ENCODE measurements around the gene TBX1. TPM values are rescaled to one million over a fixed set of nuclear protein-coding genes. Genes with fewer than 3 reads are reported as not detected.

Gene TBX1
- total and polyA plus RNA-seq, 2 of the 8 experiments (the other 6 are each of a cell fraction or from before 2014, with no cell fraction given), result 0.28 TPM; not detected in 1

DNA sequence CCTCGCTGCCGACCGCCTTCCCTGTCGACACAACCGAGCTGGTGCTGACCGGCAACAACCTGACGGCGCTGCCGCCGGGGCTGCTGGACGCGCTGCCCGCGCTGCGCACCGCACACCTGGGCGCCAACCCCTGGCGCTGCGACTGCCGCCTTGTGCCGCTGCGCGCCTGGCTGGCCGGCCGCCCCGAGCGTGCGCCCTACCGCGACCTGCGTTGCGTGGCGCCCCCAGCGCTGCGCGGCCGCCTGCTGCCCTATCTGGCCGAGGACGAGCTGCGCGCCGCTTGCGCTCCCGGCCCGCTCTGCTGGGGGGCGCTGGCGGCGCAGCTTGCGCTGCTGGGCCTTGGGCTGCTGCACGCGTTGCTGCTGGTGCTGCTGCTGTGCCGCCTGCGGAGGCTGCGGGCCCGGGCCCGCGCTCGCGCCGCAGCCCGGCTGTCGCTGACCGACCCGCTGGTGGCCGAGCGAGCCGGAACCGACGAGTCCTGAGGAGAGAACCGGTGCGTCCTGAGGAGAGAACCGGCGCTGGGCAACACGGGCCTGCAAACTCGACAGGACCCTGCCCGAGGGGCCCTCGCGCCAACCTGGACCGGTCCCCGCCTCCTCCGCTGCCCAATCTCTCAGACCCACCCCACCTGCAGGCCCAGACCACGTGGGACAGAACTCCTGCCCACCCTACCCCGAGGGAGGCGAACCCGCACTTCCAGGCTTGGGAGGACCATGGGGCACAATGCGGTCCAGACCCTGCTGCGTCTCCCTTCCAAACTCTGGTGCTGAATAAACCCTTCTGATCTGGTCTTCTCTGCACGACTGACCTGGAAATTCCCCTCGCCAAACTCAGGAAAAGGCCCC lies 36.4 kb upstream of the TBX1 start (continued):
- no peak for TF ChIP-seq E2F6 (IDR thresholded peaks at IDR 0.05)
- TF ChIP-seq SUZ12 (IDR thresholded peaks at IDR 0.05; ENCODE audit: low read length), result peak; percentile 86
- TF ChIP-seq RNF2 (IDR thresholded peaks at IDR 0.05; ENCODE audit: borderline replicate concordance, low read depth, low read length, missing control alignments, poor library complexity, severe bottlenecking), result no peak
- no peak for TF ChIP-seq ZNF274 (IDR thresholded peaks at IDR 0.05; ENCODE audit: borderline replicate concordance, extremely low read depth, low read length)
- TF ChIP-seq EZH2 (IDR thresholded peaks at IDR 0.05; ENCODE audit: low read depth, low read length, severe bottlenecking), result peak; percentile 73
- no peak for TF ChIP-seq EGR1 (IDR thresholded peaks at IDR 0.05; ENCODE audit: borderline replicate concordance, low read depth, low read length)
- peak; percentile 47 to 77 for TF ChIP-seq RAD21 (IDR thresholded peaks at IDR 0.05 in 1 of 2, conservative IDR thresholded peaks at IDR 0.05 in 1 of 2; ENCODE audit: low read depth in 2 of 2, low read length in 2 of 2)
- TF ChIP-seq RXRA (IDR thresholded peaks at IDR 0.05; ENCODE audit: insufficient read depth, low read depth, low read length), result no peak
- TF ChIP-seq RBBP5 (IDR thresholded peaks at IDR 0.05; ENCODE audit: borderline replicate concordance, low read depth, low read length), result peak; percentile 29; the same call in 1 of the 2 replicates
- no peak for TF ChIP-seq KDM5A (IDR thresholded peaks at IDR 0.05; ENCODE audit: low read length)
- TF ChIP-seq BCL11A (IDR thresholded peaks at IDR 0.05; ENCODE audit: low read depth in 2 of 2, low read length in 2 of 2), result no peak
- TF ChIP-seq NANOG (IDR thresholded peaks at IDR 0.05; ENCODE audit: insufficient read depth, low read depth, low read length, poor library complexity, severe bottlenecking), result no peak
- TF ChIP-seq RFX5 (IDR thresholded peaks at IDR 0.05; ENCODE audit: borderline replicate concordance, low read depth, low read length), result no peak
- no peak for TF ChIP-seq JUN (IDR thresholded peaks at IDR 0.05; ENCODE audit: low read depth, low read length)
- no peak for TF ChIP-seq CHD2 (IDR thresholded peaks at IDR 0.05; ENCODE audit: low read length)
- TF ChIP-seq CREB1 (IDR thresholded peaks at IDR 0.05), result no peak
- 0 out of 2 replicates have a peak, but pooled peaks have one; percentile 18 for TF ChIP-seq TCF12 (IDR thresholded peaks at IDR 0.05; ENCODE audit: low read depth, low read length)
- TF ChIP-seq KDM4A (IDR thresholded peaks at IDR 0.05; ENCODE audit: low read depth, low read length, severe bottlenecking), result no peak
- TF ChIP-seq CTCF (IDR thresholded peaks at IDR 0.05; ENCODE audit: control extremely low read depth in 1 of 3, insufficient read depth in 1 of 3, low read depth in 1 of 3, low read length in 3 of 3), result peak; percentile 59 to 89 (median 76)
- TF ChIP-seq POLR2A (IDR thresholded peaks at IDR 0.05; ENCODE audit: control extremely low read depth in 1 of 2, low read depth in 2 of 2, low read length in 2 of 2), result no peak
